Measurements from ENCODE around the gene HSPB1. TPM values are rescaled to one million over a fixed set of nuclear protein-coding genes. Genes with fewer than 3 reads are reported as not detected.

HSPB1 gene
- total RNA-seq = 100 to 1,000 TPM; 388 to 879 (median 551) TPM

- H3K4me3 ChIP-seq (replicated peaks in 1 of 3) = peak within 1 kb of the TSS; percentile 64 to 99 (median 88)
- whole genome bisulfite sequencing, 2 donors = 0 to 2% methylated on average over 28 to 31 of the region's 75 CpGs
- peak; percentile 99 to 100 for DNase-seq
- intact Hi-C loops (cut with DNase I) = no loop called here
- peaks cover 0 to 5% of the 10 kb centered on the region in 2 donors for H3K36me3 ChIP-seq
- peak; percentile 95 to 99 for TF ChIP-seq POLR2A (IDR thresholded peaks at IDR 0.05)
- no peak for TF ChIP-seq CTCF (IDR thresholded peaks at IDR 0.05)
- H3K27ac ChIP-seq = peak within 1 kb of the TSS; percentile 100
- H3K27me3 ChIP-seq = no peaks in the 10 kb centered on the region
- no peaks in the 10 kb centered on the region for H3K9me3 ChIP-seq
- peaks cover 47 to 69% of the 10 kb centered on the region in 2 donors for H3K4me1 ChIP-seq
These were observed at the start of gene HSPB1 for GRCh38 chr7:76302347-76303201. Gene HSPB1, plus strand, starts transcription at chr7:76302673. Its CDS starts 40 bp downstream, at chr7:76302713.

- H3K36me3 ChIP-seq = no peaks in the 10 kb centered on the region
- no peak for TF ChIP-seq CTCF (IDR thresholded peaks at IDR 0.05)
- TF ChIP-seq POLR2A (IDR thresholded peaks at IDR 0.05) = no peak
- no peak overlapping the region for H3K4me3 ChIP-seq (replicated peaks in 1 of 3)
- 88 to 91% methylated on average over 4 of the region's 4 CpGs for WGBS, 2 donors
- H3K9me3 ChIP-seq = no peaks in the 10 kb centered on the region
- intact Hi-C loops (cut with DNase I) = no loop called here
- peaks cover 0 to 5% of the 10 kb centered on the region in 2 donors for H3K4me1 ChIP-seq
- no peaks in the 10 kb centered on the region for H3K27me3 ChIP-seq
- no peak for DNase-seq
- no peak overlapping the region for H3K27ac ChIP-seq
These were observed 47.7 kb upstream of the HSPB1 start for GRCh38 chr7:76254781-76255180.

DNA sequence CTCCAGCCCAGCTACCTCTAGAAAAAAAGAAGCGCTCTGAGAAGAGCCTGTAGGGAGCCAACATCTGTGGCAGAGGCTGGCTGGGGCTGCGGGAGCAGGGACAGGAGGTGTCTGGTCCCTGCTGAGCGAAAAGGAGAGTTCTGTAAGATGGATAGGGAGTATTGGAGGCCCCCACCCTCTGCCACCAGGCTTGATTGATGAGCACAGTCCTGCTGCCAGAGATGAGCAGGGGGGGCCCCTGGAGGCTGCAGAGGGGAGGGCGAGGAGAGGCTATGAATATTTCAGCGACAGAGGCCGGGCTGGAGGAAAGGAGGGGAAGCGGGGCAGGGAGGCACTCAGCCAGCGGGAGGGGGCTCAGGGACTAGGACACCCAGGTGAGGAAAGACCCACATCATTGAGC lies 44.5 kb upstream of the HSPB1 start:
- TF ChIP-seq POLR2A (IDR thresholded peaks at IDR 0.05) = no peak
- TF ChIP-seq CTCF (IDR thresholded peaks at IDR 0.05) = no peak

DNA sequence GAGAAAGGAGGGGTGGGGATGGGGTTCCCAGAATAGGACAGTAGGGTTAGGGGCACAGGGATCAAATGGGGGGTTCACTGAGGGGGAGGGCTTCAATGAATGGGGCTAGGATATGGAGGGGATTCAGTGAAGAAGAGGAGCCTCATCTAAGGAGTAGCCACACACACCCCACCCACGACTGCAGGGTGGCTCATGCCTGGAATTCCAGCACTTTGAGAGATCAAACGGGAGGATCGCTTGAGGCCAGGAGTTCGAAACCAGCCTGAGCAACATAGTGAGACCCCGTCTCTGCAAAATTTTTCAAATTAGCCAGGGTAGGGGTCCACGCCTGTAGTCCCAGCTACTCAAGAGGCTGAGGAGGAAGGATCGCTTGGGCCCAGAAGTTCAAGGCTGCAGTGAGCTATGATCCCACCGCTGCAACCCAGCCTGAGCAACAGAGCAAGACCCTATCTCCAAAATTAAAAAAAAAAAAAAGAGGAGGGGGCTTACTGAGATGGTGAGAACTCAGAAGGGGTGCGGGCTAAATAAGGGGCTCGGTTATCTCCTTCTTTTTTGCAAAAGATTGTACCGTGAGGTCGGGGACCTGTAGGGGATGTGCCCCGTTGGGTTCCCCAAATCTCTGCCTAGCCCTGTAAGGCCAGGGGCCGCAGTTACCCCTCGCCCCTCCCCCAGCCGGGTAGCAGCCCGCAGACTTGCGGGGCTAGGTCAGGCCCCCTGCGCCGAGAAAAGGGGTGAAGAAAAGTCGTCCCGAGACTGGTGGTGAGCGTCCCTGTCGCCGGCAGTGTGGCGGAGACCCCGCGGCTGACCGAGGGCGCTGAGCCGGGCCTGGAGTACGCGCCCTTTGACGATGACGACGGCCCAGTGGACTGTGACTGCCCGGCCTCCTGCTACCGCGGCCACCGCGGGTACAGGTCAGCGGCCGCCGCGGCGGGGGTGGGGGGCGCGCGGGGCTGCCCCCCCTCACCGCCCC lies 43.1 kb upstream of the HSPB1 start:
- TF ChIP-seq CTCF (IDR thresholded peaks at IDR 0.05) (no peak), POLR2A (IDR thresholded peaks at IDR 0.05) (no peak)
- WGBS, 2 donors = 34 to 45% methylated on average over 17 to 21 of the region's 50 CpGs

More for the DNA sequence above, 44.5 kb upstream of the HSPB1 start:
- Histone ChIP-seq H3K4me3 (replicated peaks in 1 of 3) (no peak overlapping the region), H3K27ac (no peak overlapping the region), H3K27me3 (no peaks in the 10 kb centered on the region), H3K9me3 (no peaks in the 10 kb centered on the region), H3K36me3 (no peaks in the 10 kb centered on the region), H3K4me1 (peaks cover 0 to 8% of the 10 kb centered on the region in 2 donors)
- intact Hi-C loops (cut with DNase I) = no loop called here
- no peak for DNase-seq
- WGBS, 2 donors = 63 to 69% methylated on average over 8 of the region's 8 CpGs

More for the DNA sequence above, 43.1 kb upstream of the HSPB1 start:
- Histone ChIP-seq H3K9me3 (no peaks in the 10 kb centered on the region), H3K4me1 (peaks cover 0 to 8% of the 10 kb centered on the region in 2 donors), H3K27me3 (no peaks in the 10 kb centered on the region), H3K27ac (no peak overlapping the region), H3K4me3 (replicated peaks in 1 of 3) (peak overlapping the region in 1 of 3 donors; percentile 26), H3K36me3 (no peaks in the 10 kb centered on the region)
- intact Hi-C loops (cut with DNase I) = loop anchor here (5.0 kb wide), 1 partner anchor 82 kb away; no protein-coding TSS in a partner anchor
- DNase-seq = peak; percentile 56 to 59

Measured in thyroid gland (tissue), 4 donors.